ENCODE measurements around the gene NECTIN3.

NECTIN3 gene

DNA sequence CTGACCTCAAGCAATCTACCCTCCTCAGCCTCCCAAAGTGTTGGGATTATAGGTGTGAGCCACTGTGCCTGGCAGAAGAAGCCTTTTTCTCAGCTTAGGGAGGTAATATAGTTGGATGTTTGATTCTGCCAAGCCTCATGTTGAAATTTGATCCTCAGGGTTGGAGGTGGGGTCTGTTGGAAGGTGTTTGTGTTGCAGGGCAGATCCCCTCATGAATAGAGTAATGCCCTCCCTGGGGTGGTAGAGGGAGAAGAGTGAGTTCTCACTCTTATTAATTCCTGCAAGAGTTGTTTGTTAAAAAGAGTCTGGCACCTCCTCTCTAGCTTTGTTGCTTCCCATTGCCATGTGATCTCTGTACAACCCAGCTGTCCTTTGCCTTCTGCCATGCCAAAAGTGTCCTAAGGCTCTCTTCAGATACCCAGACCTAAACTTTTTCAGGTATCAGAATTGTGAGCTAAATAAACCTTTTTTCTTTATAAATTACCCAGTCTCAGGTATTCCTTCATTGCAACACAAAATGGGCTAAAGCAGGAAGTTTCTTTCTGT is 16.4 kb downstream of the NECTIN3 start:
- DNase-seq: no peak

DNA sequence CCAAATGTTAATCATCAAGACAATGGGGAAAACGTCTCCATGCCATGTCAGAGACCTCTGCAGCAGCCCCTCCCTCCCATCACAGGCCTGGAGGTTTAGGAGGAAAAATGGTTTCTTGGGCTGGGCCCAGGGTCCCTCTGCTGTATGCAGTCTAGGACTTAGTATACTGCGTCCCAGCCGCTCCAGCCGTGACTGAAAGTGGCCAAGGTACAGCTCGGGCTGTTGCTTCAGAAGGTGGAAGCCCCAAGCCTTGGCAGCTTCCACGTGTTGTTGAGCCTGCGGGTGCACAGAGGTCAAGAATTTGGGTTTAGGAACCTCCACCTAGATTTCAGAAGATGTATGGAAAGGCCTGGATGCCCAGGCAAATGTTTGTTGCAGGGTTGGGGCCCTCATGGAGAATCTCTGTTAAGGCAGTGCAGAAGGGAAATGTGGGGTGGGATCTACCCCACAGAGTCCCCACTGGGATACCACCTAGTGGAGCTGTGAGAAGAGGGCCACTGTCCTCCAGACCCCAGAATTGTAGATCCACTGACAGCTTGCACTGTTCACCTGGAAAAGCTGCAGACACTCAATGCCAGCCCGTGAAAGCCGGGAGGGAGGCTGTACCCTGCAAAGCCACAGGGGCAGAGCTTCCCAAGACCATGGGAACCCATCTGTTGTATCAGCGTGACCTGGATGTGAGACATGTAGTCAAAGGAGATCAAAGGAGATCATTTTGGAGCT is 25.0 kb downstream of the NECTIN3 start:
- no peak for DNase-seq

DNA sequence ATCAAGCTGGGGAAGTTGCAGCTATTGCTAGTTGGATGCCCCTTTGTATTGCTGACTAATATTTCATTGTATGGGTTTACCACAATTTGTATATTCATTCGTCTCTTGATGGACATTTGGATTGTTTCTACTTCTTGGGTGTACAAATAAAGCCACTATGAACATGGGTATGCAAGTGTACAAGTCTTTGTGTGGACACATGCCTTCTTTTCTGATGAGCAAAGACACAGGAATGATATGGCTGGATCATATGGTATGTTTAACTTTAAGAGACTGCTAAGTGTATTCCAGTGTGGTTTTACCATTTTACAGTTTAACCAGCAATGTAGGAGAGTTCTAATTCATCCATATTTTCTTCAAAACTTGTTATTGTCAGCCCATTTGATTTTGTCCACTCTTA is 32.2 kb downstream of the NECTIN3 start:
- DNase-seq: no peak

DNA sequence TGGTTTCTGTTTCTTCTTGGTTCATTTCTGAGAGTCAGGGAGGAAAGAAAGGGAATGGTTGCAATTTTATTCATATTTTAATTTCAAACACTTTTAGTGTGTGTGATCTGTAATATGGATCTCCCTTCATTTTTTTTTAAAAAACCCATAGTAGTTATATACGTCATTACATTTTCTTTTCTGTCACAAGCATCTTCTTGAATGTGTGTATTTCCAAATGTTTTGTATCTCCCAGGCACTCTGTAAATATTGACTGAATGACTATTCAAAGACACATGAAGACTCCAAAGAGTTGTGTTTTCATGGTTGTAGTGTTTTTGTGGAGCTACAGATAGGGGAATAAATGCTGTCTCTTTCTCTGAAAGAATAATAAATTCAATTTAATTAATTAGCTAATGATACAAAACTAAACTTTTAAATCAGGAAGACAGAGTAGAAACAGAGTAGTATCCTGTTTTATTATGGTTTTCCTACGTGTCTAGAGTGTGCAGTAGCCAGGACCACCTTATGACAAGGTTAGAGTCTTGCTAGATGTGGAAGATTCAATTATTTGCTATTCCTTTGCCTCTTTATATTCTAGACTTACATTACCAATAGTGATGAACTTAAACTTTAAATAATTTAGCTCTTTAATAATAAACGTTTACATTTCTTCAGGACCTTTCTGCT is 35.5 kb downstream of the NECTIN3 start:
- DNase-seq: no peak

DNA sequence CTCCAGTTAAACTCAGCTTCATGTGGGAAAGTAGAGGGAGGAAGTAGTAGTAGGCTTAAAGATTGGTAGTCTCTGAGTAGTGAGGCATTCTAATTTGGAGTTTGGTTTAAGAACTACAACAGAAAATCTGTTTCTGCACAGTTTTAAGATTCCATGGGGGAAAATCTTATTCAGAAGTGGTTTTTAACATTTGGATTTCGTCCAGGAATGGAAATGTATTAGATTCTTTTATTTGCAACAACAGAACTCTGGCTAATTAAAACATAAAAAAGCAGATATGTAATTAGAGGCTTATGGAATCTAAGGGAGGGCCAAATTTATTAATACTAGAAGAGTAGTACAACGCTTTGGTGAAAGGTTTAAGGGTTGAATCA is 36.0 kb downstream of the NECTIN3 start:
- DNase-seq: no peak

DNA sequence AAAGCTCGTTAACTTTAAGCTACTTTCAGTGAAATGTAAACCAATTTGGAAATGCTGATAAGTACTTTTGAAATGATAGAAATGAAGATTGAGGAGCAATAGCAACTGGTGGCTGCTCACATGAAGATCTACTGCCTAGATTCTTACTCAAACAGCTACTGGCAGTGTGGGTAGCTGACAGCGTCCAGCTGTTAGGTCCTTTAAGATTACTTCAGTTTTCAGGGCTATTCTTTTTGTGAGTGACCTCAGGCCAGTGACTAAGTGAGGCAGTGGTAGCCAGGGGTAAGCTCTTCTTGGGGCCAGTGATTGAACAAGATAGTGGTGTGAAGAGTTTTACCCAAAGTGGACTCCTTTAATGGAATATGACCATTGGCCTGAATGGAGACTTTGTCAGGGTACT is 41.3 kb downstream of the NECTIN3 start:
- DNase-seq: no peak

DNA sequence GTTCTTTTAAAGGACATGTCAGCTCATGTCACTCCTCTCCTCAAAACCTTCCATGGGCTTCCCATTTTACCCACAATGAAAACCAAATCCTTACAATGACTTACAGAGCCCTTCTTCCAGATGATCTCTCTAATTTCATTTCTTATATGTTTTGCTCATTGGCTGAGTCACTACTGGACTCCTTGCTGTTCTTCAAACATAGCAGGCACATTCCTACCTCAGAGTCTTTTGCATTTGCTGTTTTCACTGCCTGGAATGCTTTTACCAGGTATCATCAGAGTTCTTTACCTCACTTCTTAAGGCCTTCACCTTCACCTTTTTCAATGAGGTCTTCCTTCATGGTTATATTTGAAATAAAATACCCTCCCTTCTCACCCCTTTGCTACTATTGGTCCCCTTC is 57.3 kb downstream of the NECTIN3 start:
- no peak for DNase-seq

DNA sequence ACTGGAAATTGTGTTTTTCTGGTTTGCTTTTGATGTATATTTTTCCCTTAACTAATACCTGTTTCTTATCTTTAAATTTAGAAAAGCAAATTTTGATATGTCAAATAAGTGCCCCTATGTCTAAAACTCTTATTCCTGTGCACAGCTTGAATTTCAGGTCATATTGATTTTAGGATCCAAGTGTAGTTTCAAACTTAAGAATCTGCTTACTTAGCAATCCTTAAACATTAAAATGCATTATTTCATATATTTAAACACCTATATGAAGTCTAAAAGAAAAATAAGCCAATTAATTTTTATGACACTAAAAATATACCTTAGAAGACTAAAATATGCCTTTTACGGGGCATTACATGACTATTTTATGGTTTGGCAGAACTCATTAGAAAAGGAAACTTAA is 59.2 kb downstream of the NECTIN3 start:
- DNase-seq: no peak

DNA sequence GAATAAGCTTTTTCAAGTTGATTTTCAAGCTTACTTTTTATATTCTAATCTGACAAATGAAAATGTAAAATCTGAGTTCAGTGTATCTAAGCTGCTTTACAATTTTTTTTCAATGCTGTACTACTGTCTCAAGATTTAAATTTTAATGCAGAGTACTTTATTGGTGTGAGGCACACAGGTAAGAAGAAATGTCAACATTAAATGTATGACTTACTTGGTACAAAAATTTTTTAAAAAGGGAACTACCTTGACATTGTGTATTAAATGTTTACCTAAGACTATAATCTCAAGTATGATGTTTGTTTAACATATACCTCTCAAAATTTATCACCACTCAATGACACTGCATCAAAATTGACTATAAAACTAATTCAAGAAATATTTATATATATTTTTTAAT is 62.7 kb downstream of the NECTIN3 start:
- no peak for DNase-seq

DNA sequence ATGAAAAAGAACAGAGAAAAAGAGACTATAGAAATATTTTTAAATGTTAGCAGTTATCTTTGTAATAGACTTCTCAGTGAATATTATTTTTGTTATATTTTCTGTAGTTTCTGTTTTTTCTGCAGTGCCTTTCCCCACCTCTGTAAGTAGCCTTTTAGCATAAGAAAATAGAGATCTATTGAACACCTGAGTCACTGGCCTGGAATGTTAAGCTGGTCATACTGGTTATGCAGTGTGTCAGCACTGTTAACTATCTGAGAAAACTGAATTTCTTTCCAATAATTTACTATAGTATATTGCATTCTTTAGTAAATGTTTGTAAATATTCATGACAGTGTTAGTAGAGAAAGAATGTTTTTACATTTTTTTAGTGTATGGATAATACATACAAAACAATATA is 79.8 kb downstream of the NECTIN3 start:
- no peak for DNase-seq

DNA sequence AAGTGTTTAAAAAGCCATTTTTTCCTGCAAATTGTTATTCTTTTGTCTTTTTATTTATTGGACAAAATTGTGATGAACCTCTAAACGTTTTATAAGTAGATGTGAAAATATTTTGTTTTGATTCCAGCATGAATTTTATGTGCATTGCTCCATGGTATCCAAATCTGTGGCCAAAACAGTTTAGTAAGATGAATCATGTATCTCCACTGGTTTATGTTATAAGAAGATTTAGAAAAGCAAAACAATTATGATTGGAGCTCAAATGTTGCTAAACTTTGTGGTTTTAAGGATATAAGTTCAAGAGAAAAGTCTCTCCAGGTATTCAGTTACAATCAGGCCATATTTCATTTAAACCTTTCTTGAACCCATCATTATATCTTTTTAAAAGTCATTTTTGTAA is 80.9 kb downstream of the NECTIN3 start:
- no peak for DNase-seq

DNA sequence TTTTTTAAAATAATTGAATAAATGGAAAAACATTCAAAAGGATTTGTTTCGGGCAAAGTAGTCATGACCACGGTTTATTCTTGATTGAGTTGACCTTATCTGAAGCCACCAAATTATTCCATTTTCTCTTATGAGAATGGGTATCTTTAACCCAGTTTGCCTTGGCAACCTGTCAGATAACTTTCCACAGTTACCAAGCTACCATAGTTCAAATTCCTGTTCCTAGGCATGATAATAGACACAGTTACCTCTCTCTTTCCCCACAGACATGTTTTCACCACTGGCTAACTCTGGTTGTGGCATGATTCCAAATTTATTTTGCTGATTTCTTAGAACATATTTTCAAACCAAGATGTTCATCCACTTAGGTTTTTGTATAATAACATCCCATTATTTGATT is 84.9 kb downstream of the NECTIN3 start:
- no peak for DNase-seq

DNA sequence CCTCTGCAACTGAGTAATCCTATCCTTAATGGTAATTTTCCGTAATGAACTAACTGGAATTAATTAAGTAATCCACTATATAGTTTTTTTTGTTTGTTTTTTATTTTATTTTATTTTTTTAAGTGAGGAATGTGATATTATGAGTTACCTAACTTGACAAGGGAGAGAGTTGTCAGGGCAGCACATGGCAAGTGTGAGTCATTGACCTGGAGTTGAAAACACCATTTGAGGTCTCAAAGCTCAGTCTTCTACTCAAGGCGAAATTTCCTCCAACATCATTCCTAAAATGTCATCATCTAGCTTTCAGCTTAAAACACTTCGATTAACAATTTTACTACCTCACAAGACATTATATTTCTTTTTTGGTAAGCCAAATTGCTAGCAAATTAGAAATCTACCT is 87.8 kb downstream of the NECTIN3 start:
- DNase-seq: no peak

DNA sequence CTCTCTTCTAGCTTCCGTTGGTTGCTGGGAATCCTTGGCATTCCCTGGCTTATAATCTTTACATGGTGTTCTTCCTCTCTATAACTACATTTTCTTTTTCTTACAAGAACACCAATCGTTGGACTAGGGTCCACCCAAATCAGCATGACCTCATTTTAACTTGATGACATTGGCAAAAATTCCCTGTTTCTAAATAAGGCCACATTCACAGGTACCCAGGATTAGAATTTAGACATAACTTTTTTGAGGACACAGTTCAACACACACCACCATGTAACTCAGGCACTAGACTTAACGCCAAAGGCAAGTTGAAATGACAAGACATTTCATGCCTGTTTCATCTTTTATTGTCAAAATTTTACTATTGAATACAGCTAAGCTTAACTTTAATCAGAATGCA is 93.0 kb downstream of the NECTIN3 start:
- DNase-seq: no peak

DNA sequence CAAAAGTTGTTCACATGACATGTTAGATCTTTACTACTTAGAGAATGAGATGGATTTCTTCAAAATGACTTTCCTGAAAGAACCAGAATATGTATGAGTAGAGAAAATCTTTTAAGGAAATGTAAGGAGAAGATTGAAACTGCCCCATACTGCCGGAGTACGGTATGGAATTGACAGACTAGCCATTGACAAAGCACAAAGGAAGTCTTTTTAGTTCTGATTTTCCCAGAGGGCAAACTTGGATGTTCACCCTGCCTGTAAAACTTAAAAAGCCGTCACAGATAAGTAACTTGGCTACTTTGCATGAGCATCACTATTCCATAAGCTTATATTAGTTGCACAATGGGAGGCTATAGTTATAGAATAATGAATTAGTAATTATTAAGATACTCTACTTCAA is 93.8 kb downstream of the NECTIN3 start:
- no peak for DNase-seq

DNA sequence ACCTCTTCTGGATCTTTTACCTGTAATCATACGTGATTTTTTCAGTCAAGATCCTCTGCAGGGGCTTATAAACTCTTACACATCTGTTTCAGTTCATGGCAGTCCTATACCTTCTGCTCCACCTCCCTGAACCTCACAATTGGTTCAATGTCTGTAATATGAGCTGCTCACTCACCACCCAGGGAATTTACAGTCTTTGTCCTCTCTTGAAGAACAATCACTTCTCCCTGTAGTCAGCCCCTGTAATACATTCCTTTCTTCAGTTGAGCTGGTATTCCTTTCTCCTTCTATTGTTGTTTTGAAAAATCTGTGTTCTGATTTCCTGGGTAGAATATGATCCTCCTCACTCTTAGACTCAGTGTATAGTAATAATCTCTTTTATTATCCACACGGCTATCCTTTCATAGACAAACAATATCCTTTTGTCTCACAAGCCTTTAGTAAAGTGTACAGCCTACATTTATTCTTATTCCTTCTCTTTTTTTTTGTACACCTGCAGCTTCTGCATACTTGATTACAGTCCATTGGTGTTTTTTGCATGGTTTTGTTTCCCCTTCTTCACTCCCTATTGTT is 101.8 kb downstream of the NECTIN3 start:
- no peak for DNase-seq

DNA sequence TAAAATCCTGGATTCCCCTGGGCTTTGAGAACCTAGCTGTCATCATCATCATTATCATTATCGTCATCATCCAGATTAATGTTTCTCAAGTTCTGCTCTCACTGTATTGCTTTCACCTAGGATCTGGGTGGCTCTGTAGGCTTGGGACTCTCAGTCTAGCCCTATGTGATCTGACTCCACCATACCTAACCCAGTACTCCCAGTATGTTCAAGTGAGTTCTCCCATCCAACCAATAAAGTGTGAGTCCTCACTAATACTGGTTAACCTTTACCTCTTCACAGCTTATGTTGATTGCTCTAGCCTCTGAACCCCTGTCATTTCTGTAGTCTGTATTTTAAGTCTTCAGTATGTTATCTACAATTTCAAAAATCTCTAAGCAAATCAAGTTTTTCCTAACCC is 102.3 kb downstream of the NECTIN3 start:
- DNase-seq: no peak

DNA sequence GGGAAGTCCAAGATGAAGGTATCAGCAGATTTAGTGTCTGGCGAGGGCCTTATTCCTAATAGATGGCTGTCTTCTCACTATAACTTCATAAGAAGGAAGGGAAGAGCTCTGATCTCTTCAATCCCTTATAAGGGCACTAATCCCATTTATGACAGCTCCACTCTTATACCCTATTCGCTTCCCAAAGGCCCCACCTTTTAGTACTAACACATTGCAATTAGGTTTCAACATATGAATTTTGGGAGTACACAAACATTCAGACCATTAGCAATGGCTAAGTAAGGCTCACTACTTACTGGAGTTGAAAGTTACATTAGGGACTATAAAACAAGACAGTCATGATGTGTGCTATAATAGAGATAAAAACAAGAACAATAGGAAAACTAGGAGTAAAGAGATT is 118.9 kb downstream of the NECTIN3 start:
- no peak for DNase-seq

DNA sequence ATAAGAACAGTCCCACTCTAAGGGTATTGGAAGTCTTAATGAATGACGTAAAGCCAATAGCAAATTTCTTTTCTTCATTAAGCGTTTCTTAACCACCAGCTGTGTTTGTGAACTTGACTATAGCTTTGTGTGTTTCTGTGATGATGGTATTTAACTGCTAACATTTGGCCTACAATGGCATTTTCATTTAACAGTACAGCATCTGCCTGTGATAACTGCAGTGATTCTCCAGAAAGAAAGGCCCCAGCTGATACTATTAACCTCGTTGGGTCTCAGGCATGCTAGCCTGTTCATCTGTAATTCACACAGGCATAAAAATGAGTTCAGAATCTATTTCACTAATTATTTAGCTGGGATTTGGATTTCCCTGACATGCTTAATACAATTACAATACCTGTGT is 121.9 kb downstream of the NECTIN3 start:
- DNase-seq: no peak

DNA sequence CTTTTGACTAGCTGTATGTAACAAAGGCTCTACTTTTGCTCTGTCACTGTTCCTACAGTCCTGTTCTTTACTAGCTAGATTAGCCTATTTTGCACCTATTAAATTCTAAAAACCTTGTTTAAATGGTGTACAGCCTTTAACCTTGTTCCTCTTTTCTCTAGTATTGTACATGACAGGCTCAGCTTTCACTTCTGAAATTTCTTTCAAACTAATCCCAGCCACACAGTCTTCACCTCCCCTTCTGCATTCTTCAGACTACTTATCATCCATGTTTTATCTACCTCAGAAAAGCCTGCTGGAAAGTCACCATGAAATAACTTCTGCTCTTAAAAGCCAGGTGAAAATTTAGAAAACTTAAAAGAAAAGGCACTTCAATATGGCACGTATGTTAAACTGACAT is 122.4 kb downstream of the NECTIN3 start:
- no peak for DNase-seq

DNA sequence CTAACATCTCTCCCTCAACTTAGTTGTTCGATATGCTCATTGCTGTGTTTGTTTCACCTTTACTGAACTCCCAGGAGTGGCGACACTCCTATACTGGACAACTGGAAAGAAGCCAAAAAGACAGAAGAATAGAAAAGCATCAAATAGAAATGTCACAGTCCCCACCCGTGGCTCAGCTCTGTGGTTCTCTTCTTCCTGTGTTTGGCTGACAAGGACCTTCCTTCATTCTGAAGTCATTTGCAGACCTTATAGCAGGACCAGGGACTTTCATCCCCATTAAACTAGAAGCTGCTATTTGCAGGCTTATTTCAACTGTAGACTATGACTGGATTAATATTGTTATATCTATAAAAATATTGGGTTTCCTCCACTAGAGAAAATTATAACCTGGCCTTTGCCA is 125.9 kb downstream of the NECTIN3 start:
- no peak for DNase-seq

DNA sequence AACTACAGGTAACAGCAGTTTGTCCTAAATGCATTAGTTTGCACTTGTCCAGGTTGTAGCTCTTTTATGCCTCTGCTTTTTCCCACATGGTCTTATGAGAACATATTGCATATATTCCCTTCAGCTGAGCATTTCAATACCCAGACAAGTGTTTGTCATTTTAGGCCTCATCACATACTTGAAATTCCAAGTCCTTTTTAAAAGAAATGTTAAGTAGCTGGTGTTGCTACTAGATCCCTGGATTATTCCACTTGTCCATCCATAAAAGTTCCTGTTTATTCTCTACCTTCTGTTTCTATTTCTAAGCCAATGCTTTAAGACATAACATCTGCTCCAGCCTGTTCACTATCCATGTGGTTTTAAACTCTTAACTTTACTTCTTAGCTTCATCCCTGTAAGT is 128.4 kb downstream of the NECTIN3 start:
- no peak for DNase-seq

DNA sequence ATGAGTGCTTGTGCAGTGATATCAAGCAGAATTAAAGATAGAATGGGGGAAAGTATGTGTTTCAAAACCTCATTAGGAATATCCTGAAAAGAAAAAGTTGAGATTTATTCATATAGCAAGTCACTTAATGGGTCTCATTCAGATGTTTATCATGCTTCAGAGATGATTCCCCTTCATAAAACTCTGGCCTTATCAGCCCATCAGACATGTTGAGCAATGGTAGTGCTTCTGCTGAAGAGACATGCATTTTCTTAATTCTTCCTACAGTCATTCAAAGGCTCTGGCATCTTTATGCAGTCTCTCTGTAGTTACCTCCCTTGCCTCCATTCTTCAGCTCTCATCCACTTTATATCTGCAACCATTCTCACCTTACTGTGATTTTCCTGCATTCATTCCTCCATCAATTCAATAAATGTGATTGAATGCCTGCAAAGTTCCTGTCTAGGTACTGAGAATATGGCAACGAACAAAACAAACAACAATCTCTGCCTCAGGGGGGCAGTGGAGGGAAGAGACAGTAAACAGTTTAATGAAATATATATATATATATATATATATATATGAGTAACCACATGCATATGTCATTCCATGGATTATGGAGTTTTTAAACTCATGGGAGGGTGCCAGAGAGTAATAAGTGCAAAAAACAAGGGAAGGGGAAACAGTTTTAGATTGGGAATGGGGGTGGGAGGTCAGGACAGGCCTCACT is 138.5 kb downstream of the NECTIN3 start:
- no peak for DNase-seq
